HS-27A (cell line): Measurements from ENCODE around the gene IL1RAP.
"Not testable (repeated sequence)": the region's sequence is repeated elsewhere in the genome, so short reads cannot be mapped to it uniquely, and the experiment has no call there.

ENCODE experiments used
- DNase-seq: peaks from one replicate; pipeline ENCODE4 v3.0.0-alpha.2; 2012; ENCODE audit warnings: low read depth, missing footprints

The IL1RAP gene

DNA sequence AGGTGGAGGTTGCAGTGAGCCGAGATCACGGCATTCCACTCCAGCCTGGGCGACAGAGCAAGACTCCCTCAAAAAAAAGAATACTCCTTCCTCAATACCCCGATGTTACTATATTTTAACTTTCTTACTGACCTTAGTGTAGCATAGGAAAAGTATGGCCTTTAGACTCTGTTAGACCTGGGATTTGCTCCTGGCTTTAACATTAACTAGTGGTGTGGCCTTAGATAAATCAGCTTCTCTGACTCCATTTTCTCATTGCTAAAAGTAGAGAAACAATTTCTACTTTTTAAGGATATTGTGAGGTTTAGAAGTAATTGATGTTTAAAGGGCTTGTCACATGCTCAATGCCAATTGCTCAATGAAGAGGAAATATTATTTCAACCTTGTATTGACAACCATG lies 7.6 kb upstream of the IL1RAP start:
- no peak for DNase-seq

DNA sequence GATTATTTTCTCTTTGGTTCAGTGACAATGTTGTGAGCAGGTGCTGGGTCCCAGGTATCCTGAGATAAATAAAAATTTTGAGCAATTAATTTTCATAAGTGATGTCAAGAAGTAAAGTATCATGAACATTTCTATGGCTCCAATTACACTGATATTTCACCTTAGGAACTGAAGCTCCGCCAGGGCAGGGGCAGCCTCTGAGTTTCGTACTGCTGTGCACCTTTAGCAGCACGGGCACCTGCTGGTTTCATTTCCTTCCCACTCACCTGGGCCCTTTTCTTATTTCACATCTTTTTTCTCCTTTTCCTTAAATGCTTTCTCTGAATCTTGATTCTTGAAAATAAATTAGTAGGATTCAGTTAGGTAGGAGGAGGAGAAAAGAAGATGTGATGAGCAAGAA lies 1.2 kb upstream of the IL1RAP start:
- DNase-seq = no peak

DNA sequence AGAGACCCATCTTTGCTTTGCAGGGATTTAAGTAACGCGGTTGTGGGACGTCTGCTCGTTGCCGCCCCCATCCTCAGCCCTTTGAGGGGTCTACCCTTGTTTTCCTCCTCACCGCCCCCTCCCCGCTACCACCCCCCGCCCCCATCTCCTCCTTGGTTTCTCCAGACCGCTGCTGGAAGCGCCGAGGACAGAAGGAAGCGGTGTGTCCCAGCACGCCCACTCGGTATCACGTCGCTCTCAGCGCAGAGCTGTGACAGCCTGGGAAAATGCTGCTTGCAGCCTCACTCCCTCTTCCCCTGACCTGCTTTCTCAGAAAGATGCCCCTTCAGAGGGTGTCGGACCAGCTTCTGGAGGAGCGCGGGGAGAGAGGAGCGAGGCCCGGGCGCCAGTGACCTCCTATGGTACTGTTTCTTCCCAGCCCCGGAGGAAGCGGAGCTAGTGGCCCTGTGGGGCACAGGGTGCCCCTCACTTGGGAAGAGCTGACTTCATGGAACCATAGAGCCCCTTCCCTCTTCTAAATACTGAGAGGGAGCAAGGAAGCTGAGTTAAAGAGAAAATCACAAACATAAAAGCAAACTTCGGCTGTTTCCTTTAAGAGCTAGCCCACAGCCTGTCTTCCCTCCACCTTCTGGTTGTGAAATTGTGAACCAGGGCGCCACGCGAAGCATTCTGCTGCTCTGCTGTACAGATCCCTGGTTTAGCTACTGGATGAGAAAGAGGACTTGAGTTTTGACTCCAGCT lies 698 bp downstream of the IL1RAP start:
- DNase-seq = no peak

DNA sequence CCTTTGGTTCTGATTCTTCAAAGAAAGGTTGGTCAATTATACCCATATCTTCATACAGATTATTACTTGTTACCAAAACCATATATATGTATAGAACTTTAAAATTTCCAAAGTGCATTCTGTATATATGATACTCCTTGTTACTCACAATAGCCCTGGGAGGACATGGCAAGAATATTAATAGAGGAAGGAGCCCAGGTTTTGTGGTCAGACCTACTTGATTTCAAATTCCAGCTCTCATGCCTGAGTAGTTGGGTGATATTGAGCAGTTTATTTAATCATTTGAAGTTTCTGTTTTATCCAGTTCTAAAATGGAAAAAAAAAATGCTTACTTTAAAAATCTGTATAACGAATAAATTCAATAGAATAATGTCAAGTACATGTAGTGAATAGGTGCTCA lies 2.5 kb downstream of the IL1RAP start:
- DNase-seq = no peak

DNA sequence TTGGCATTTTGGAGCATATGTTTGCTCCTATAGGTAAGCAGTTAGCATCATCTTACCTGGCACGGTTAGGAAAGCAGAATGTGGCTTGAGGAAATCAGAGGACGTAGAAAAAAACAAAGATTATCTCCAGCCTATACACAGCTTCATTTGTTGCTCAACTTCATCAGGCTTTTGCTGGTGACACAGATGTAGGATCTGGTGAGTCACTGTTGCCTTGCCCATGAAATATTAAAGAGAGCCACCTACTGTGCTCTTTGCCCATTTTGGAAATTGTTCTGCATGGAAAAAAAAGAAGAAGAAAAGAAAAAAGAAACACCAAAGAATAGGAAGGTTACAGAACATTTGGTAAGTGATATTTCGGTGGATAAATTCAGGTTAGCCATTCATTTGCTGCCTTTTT lies 3.8 kb downstream of the IL1RAP start:
- no peak for DNase-seq

DNA sequence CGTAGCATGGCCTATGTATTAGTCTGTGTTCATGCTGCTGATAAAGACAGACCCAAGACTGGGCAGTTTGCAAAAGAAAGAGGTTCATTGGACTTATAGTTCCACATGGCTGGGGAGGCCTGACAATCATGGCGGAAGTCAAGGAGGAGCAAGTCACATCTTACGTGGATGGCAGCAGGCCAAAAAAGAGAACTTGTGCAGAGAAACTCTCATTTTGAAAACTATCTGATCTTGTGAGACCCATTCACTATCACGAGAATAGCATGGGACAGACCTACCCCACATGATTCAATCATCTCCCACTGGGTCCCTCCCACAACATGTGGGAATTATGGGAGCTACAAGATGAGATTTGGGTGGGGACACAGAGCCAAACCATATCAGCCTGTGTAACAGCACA lies 4.6 kb downstream of the IL1RAP start:
- DNase-seq = not testable (repeated sequence)

DNA sequence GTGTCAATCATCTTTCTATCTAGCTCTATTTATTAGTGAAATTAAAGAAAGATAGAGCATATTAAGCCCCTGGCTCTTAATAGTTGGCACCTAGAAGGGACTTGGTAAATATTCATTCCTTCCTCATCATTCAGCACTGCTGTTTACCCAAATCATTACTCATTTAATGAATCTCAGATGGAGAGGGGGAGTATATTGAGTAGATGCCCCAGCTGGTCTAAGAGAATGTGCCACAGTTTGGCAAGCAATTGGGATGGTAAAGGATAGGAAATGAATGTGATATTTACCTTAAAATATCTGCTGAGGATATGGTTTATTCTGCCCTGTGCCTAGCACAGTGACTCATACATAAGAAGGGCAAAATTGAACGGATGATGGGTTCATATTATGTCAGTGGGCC lies 6.0 kb downstream of the IL1RAP start:
- no peak for DNase-seq

DNA sequence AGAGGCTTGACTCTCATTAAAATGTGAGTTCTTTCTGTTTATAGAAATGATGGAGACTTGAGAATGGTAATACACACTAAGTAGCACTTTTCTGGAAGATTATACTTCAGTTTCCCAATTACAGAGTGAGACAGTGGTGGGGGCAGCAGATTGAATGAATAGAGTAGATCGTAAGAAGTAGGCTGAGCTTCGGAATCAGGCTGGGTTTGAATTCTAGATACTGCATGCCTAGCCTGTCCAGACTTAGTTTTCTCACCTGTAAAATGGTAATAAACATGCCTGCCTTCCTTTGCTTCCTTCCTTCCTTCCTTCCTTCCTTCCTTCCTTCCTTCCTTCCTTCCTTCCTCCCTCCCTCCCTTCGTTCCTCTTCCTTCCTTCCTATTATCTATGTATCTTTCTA lies 8.1 kb downstream of the IL1RAP start:
- no peak for DNase-seq

DNA sequence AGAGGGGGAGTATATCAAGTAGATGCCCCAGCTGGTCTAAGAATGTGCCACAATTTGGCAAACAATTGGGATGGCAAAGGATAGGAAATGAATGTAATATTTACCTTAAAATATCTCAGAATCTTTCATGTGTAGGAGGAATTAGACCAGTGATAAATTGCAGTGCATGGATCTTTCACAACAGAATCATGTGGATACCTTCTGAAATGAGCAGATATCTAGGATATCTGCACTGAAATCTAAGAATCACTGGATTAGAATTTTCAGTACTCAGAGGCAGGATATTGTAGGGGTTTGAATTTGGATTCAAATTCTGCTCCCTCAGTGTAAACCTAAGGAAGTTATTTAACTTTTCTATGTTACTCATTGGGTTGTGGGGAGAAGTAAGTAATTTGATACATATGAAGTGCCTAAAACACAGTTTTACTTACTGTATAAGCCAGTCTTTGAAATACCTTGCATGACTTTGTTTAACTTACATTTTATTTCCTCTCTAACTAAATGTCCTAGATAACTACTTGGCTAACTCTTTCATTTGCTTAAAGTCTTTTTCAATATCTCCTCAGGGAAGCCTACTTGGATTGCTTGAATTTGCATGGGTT lies 8.8 kb downstream of the IL1RAP start:
- DNase-seq = no peak

DNA sequence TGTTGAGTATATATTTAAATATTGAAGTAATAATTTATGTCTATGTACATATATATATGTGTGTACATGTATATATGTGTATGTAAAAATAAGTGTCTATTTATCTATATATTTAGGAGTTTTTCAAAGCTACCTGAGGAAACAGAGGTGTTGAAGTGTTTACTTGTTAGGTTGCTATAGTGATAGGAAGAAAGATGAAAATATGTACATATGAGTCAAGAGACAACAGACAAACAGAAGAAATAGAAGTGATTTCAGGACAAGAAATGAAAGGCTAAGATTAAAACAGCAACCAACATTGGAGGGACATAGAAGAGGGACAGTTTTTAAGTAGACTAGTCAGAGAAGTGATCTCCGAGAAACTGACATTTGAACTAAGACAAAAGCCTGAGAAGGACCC lies 11.1 kb downstream of the IL1RAP start:
- DNase-seq = no peak

DNA sequence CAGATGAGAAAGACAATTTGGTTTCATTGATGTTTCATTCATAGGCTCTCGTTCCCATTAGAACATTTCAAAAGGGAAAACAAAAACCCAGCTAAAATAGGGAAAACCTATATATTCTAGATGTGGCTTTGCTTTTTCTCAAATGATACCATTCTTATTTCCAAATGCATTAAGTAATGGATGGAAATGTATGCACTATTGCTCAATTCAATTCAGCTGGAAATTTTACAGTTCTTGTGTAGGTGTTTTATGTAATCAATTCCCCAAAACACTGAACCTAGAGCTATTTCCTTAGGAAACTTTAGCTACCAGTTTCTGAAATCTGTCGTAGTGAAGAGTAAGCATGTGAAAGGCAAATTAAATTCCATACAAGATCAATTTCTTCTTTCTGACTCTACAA lies 11.7 kb downstream of the IL1RAP start:
- no peak for DNase-seq

DNA sequence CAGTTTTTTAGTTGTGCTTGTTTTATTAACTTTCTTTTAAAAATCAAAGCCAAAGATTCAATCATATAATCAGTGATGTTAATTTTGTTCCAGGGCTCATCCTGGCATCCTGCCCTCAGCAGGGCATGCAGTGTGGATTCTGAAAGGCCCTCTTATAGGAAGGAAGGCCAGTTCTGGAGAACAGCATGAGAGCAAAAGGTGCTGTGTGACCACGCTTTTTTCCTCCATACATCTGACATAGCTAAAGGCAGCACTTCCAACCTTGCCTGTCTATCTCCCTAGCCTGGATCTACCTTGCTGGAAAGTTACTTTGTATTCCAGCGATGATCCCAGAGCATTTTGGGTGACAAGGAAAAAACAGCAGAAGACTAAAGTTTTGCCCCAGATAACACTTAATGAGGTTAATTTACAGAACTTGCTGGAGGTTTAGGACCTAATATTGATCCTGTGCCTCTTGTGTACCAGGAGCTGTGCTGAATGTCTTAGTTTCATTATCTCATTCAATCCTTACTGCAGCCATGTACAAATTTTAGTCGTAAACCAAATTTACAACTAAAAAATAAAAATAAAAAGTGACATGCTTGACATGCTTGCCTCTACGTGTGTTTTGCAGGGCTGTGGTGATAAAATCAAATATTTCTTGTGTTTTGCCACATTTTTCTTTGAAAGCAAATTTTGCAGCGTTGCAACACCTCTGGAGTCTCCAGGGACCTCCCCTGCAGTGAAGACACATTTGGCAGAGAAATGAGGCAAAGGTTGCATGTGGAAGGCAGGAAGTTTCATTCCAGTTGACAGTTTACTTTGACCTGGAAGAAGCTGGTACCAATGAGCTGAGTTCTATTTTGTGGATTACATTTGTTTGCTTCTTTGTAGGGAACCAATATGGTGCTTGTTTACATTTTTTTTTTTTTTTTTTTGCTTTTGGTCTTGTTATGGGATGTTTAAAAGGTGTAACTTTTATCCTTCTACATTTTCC lies 13.2 kb downstream of the IL1RAP start:
- no peak for DNase-seq

DNA sequence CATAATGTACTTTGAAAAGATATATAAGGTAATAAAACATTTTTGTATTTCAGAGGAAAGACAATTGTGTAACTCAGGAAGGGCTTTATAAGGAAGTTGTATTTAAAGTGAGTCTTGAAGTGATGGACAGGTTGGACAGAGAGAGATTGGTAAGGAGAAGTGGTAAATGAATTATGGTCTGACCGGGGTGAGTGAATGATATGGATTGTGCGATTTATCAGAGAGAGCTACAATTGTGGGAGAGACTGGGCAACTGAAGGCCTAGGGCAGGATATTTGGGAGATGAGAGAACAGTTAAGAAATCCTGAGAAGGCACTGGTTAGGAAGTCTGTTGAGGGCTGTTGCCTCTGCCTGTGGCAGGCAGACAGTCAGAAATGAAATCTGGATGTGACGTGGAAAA lies 14.8 kb downstream of the IL1RAP start:
- no peak for DNase-seq

DNA sequence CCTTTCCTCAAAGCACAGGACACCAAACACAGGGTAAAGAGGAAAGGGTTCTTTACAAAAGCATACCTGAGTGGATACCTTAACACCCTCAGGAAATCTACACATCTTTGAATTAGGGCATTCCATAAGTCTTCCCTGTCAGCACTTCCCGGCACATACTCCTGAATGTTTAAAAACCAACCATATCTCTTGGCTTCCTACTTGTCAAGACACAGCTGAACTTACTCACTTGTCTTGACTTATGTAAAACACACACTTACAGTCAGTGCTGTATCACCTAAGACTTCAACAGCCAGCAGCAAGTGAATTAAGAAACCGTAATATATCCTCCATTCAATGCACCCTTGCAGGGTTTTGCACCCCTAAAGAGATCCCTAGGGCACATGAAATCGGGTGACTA lies 17.5 kb downstream of the IL1RAP start:
- DNase-seq = no peak

DNA sequence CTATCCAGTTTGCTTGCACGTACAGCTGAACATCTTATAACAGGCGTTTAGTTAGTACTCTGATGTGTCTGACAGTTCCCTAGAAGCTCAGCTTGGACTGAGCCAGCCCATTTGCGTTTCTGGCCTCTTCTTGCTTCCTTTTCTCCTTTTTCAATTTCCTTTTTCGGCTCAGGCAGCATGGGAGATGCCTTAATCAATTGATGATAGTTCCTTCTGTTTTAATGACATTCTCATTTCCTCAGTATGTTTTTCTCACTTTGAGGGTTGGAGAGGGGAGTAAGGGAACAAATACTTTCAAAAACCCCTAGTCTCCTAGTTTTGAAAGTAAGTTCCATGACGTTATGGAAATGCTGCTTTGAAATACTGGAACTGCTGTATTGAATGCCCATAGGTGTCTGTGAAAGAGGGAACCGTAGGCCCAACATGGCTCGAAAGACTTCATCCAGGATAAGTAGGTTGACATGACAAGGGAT lies 18.9 kb downstream of the IL1RAP start:
- no peak for DNase-seq

DNA sequence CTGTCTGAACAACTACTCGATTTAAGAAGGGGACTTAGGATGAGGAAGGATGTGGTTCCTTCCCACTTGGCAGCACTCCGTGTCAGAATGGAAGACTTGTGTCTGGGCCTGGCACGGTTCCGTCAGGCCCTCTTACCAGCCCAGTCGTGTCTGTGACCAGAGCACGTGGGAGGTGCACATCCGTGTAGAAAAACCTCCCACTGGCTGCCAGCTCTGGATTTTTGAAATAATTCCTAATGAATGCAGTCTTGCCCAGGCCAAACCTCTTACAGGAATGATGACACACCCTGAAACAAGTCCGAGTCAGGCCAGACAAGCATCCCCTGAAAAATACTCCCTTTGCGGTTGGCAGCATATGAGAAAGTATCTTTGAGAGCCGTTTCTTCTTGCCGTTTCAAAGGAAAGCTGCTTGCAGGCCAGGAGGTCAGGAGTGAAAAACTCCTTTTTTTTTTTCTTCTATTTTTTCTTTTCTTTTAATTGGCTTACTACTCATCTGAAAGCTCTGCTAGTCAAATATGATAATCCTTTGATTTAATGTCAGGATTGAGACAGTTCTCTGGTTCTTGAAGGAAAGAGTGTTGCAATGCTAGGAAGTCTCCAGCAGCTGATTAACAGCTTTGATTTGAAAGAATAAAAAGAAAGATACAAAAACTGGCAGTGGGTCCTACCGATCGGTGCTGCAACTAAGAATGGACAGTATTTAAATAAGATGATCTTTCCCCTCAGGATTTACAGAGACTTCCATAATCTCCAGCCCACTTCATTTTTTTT lies 19.8 kb downstream of the IL1RAP start:
- DNase-seq = peak; percentile 91

DNA sequence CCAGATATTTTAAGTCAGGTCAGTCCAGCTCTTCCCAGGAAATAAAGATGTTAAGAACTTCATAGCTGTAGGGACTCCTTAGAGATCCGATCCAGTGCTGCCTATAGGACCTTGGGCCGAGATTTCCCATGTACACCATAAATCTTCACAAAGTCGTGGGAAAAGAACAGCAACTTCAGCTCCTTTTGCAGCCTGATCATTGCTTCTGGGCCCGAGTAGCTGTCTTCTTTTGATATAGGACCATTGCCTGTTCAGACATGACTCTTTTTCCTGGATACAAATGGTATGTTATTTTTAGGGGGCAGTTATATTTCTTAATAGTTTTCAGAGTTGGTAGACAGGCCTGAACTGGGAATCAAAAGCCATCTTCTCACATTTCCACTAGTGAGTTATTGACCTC lies 20.5 kb downstream of the IL1RAP start:
- DNase-seq = no peak

DNA sequence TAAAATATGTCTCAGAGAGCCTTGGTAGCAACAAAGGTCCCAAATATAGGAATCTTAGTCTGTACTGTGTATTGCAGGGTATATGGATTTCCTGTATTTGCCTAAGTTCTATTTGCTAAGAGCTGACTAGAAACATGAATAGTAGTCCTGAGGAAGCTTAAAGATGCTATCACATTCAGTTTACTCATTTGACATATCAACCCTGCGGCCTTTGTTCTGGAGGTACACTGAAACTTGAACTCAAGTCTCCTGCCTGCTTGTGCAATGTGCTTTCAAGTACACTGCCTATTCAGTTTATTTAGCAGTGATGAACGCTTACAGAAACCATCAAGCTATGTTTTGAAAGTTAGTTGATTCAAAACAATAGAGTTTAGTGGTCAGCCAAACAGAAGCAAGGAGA lies 21.1 kb downstream of the IL1RAP start:
- no peak for DNase-seq

DNA sequence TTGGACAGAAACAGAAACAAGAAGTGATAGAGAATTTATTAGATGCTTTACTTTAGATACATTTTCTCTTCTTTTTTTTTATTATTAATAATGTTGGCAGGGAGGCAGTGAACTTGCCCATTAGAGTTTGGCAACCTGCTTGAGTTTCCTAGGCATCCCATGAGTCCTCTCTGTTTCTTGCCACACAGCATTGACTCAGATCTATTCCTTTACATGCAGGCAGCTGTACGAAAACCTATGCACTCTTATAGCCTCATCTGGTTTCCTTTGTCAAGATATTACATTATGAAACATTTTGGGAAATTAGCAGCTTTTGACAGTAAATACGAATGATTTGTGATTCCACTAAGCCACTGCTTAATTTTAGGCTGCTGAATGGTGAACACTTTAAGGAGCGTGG lies 23.3 kb downstream of the IL1RAP start:
- no peak for DNase-seq

DNA sequence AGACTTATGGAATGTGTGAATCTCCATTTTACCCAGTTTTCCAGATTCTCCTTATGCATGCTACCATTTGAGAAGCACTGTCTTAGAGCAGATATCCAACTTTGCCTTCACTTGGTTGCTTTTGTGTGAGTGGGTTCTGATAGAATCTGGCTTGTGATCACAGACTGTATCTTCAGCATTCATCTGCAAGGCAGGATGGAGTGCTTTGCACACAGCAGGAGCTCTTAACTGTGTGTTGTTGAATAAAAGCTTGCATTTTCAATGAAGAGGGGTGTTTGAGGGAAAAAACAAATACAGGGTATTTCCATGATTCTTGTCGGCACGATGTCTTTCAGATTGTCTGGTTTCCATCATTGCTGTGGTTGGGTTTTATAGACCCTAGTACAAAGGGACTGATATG lies 24.4 kb downstream of the IL1RAP start:
- no peak for DNase-seq

DNA sequence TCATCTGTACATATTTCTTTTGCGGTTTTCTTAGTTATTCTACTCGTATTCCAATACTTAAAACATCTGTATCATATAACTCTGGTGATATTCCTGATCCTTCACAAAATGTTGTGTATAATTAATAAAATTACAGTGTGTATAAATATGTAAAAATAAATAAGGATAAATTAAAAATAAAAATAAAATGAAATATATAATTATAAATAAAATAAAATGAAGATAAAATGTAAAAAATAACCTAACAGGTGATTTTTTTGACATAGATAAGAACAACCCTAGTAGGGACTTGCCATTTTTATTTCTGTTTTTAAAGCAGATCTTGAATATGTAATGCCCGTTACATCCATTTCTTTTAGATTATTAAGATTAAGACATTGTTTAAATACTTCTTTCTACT lies 25.6 kb downstream of the IL1RAP start:
- DNase-seq = no peak

DNA sequence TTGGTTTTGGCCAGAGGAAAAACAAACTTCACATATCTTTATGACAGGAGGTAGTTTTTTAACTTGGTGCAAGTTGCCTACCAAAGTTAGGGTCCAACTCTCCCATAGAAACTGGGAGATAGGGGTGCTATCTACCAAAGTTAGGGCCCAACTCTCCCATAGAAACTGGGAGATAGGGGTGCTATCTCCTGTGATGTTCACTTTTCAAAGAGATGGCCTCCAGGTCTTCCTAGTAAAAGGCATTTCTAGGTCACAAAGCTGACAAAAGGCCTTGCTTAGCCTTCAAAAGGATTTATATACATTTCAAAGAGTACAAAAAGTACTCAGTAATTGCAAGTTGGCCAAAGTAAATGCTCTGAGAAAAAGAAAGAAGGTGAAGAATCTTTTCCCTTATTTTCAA lies 27.1 kb downstream of the IL1RAP start:
- no peak for DNase-seq
